Activated naive CD8-positive, alpha-beta T cell treated with anti-CD3 and anti-CD28 coated beads for 36 hours (primary cell): ENCODE data around the gene GJA9. TPM values are rescaled to one million over a fixed set of nuclear protein-coding genes. Genes with fewer than 3 reads are reported as not detected.

ENCODE experiments used
- DNase-seq: peaks from one replicate; pipeline ENCODE4 v3.0.0; 2021
- H3K27ac Mint-ChIP-seq: one replicate; pipeline ENCODE4 v1.8.0; 2022; ENCODE audit warnings: mild to moderate bottlenecking, moderate library complexity, mixed read lengths
- H3K27me3 Mint-ChIP-seq: one replicate; pipeline ENCODE4 v1.8.0; 2022; ENCODE audit warnings: mild to moderate bottlenecking, mixed read lengths
- H3K36me3 Mint-ChIP-seq: one replicate; pipeline ENCODE4 v1.8.0; 2021; ENCODE audit warnings: mild to moderate bottlenecking, mixed read lengths
- H3K4me1 Mint-ChIP-seq: one replicate; pipeline ENCODE4 v1.8.0; 2021; ENCODE audit warnings: mixed read lengths
- H3K4me3 Mint-ChIP-seq: one replicate; pipeline ENCODE4 v1.8.0; 2022; ENCODE audit warnings: mild to moderate bottlenecking, moderate library complexity, mixed read lengths
- H3K9me3 Mint-ChIP-seq: one replicate; pipeline ENCODE4 v1.8.0; 2022; ENCODE audit warnings: mixed read lengths
- total RNA-seq, 2 experiments: library from RNA; stranded (reverse); gene quantifications; one replicate each; pipeline ENCODE4 v1.2.3, GENCODE V29; 2021

Gene GJA9
- total RNA-seq, 2 experiments from 2014 or later = not detected

DNA sequence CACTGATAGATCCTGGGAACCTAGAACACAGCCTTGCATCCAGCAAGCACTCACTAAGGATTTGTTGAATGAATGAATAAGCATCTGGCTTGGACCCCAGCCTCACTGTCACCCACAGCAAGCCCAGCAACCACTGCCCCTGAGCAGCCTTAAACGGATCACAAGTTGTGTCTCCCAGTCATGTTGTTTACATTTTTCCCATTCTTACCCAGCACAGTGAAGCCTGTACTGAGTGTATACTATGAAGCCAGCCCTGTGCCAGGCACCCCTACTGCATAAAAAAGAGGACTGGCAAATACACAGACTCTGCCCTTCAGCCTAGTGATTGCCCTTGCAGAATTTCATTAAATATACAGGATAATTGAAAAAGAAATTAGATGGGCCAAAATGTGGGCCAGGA lies 52.0 kb downstream of the GJA9 start:
- H3K4me1 Mint-ChIP-seq = no peaks in the 10 kb centered on the region
- no peaks in the 10 kb centered on the region for H3K9me3 Mint-ChIP-seq
- H3K4me3 Mint-ChIP-seq = no peak overlapping the region
- H3K27ac Mint-ChIP-seq = no peak overlapping the region
- H3K36me3 Mint-ChIP-seq = no peaks in the 10 kb centered on the region
- peaks cover 33% of the 10 kb centered on the region for H3K27me3 Mint-ChIP-seq
- DNase-seq = no peak

DNA sequence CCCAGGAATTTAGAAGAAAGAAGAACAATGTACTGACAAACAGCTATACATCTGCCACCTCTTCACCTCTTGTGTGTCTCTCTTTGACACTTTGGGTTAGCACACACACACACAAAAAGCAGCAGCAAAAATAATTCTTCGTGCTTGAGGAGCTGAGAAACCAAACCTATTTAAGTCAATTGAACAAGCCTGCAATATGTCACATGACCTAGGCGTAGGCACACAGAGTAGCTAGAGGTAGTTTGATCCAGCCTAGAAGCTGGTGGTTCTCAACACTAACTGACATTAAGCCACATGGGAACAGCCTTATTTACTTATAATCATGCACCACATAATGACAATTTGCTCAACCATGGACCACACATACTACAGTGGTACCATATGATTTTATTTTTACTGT lies 54.1 kb downstream of the GJA9 start:
- H3K4me1 Mint-ChIP-seq = no peaks in the 10 kb centered on the region

DNA sequence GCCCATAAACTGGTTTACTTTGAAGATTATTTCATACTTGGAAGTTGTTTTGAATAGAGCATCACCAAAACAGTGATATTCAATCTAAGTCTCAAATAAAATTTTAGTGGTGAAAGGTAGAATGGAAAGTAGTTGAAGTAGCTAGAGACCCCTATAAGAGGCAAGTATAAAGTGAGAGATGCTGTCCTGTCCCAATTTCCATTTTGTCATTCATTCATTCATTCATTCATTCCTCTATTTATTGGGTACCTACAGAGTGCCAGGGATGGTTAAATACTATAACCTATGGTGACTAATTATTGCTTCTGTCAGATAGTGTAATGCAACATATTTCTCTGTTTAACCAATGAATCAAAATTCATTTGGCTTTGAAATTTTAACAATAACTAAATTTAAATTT lies 54.5 kb downstream of the GJA9 start:
- no peaks in the 10 kb centered on the region for H3K9me3 Mint-ChIP-seq
- H3K4me1 Mint-ChIP-seq = no peaks in the 10 kb centered on the region
- no peak overlapping the region for H3K27ac Mint-ChIP-seq
- DNase-seq = no peak
- peaks cover 39% of the 10 kb centered on the region for H3K27me3 Mint-ChIP-seq
- H3K4me3 Mint-ChIP-seq = no peak overlapping the region
- H3K36me3 Mint-ChIP-seq = no peaks in the 10 kb centered on the region

More for the DNA sequence above, 54.1 kb downstream of the GJA9 start:
- Mint-ChIP-seq H3K27me3 (peaks cover 35% of the 10 kb centered on the region), H3K9me3 (no peaks in the 10 kb centered on the region), H3K4me3 (no peak overlapping the region), H3K36me3 (no peaks in the 10 kb centered on the region), H3K27ac (no peak overlapping the region)
- no peak for DNase-seq

DNA sequence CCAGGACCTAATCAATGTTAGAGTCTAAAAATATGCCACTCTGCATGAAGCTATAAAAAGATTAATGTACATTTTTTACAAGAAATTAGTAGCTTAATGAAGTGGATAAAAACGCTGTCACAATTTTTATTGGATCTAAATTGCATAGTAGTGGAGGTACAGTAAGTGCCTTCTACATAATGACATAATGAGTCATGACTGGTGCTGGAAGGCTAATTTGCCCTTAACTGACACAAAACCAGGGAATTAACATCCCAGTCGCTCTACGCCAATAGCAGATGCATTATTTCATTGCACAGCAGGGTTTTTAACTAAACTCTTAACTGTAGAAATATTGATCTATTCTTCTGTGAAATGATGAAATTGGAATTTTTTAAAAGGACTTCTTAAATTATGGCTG lies 55.1 kb downstream of the GJA9 start:
- H3K4me3 Mint-ChIP-seq = no peak overlapping the region
- no peaks in the 10 kb centered on the region for H3K9me3 Mint-ChIP-seq
- DNase-seq = no peak
- no peak overlapping the region for H3K27ac Mint-ChIP-seq
- peaks cover 40% of the 10 kb centered on the region for H3K27me3 Mint-ChIP-seq
- no peaks in the 10 kb centered on the region for H3K4me1 Mint-ChIP-seq
- no peaks in the 10 kb centered on the region for H3K36me3 Mint-ChIP-seq

Other genes with a start within 250 kb of the GJA9 start
- gene RRAGC, start 21.8 kb downstream of the GJA9 start, total RNA-seq = 10 to 100 TPM; 10.0 to 10.1 TPM
- 10 to 100 TPM; 45.6 to 49.1 TPM for gene MYCBP, start 8.2 kb downstream of the GJA9 start, total RNA-seq
- gene RHBDL2, start 60.2 kb upstream of the GJA9 start, total RNA-seq = not detected
- 10 to 100 TPM; 68.2 to 70.7 TPM for gene AKIRIN1, start 109.7 kb upstream of the GJA9 start, total RNA-seq
- gene NDUFS5, start 144.8 kb upstream of the GJA9 start, total RNA-seq = 100 to 1,000 TPM; 191 to 201 TPM